NCI-H1436 (cell line): Measurements from ENCODE around the gene CYGB.
"Not testable (repeated sequence)": the region's sequence is repeated elsewhere in the genome, so short reads cannot be mapped to it uniquely, and the experiment has no call there.

Experiments used
- DNase-seq: peaks from one replicate; lab custom pipeline; 2025; lab: John Stamatoyannopoulos, UW

CYGB gene

DNA sequence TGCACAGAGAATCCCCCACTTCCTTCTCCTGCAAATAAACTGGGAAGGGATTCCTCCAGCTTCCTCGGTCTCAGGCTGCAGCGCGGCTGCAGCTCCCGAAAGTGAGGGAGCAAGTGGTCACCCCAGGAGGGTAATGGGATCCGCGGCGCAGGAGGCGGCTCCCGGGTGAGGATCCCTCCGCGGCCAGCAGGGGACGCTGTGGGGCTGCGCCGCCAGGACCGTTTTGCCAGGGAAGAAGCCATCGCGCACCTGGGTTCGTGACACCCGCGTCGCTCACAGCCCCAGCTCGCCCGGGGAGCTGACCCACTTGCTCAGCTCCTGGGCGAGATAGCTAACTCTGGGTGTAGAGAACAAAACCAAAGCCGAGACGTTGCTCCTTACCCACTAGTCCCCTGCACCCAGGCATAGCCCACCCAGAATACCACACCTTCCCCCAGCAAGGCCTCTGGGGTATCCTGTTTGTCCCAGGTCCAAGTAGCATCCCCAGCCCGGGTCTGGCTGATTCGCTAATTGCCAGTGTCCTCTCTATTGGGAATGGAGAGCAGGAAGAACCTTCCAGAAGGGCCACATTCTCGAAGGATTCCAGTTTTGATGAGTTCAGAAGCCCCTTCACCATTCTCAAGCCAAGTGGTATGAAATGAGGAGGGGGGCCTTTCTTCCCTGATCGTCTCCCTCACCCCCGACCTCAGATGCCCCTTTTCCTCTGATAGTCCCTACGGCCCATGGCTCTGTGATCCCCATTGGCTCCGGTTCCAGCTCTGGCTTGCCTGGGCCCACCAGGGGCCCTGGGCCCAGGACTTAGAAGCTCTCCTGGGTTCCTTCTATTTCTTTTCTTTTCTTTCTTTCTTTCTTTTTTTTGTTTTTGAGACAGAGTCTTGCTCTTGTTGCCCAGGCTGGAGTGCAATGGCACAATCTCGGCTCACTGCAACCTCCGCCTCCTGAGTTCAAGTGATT, 14.1 kb downstream of the CYGB start:
- peak; percentile 85 for DNase-seq

DNA sequence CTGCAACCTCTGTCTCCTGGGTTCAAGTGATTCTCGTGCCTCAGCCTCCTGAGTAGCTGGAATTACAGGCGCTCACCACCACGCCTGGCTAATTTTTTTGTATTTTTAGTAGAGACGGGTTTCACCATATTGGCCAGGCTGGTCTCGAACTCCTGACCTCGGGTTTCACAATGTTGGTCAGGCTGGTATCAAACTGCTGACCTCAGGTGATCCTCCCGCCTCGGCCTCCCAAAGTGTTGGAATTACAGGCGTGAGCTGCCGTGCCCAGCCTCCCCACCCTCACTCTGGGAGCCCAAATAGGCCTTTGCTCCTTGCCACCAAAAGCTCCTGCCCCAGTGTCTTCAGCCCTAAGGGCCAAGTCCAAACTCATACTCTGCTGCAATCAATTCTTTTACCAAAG, 15.8 kb downstream of the CYGB start:
- DNase-seq, result not testable (repeated sequence)

DNA sequence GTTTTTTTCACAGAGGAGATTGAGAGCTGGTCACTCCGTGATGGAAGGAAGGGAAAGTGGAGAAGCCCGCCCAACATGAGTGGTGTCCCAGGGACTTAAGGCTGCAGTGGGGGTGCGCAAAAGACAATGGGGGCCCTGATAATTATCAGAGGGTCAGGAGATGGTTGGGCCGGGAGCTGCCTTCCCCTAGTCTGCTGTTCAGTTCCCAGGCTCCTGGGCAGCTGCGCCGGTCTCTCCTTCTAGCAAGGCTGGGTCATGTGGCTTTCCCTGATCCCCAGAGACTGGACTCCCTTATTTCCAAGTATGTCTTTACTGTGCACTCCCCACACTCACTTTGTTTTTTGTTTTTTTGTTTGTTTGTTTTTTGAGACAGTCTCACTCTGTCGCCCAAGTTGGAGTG, 16.2 kb downstream of the CYGB start:
- DNase-seq, result no peak

DNA sequence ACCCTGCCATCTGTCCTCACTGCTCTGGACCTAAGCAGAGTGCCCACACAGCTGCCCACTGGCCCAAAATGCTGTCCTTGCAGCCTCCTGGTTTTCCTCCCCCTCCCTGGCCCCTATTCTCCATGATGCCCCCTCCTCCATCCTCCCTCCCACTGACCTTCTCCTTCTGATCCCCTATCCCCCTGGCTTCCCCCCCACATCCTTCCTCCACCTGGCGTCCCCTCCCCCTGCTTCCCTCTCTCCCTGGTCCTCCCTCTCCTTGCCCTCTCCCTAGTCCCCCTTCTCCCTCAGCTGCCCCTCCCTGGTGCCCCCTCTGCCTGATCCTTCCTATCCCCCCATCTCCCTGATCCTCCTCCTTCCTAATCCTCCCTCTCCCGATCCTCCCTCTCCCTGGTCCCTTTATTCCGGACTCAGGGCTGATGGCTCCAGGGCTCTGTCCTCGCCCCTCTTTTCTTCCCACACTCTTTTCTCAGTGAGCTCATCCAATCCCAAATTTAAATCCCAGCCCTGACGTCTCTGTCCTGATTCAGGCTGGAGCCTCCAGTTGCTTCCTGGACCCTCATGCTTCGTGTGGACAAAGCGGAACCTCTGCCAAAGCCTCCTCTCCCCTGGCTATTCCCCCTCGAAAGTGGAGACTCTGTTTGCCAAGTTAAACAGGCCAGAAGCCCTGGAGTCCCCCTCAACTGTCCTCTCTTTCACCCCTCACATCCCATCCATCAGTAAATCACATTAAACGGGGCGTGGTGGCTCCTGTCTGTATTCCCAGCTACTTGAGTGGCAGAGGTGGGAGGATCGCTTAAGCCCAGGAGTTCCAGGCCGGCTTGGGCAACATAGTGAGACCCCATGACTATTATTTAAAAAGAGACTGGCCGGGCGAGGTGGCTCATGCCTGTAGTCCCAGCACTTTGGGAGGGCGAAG, 18.2 kb downstream of the CYGB start:
- DNase-seq, result no peak

DNA sequence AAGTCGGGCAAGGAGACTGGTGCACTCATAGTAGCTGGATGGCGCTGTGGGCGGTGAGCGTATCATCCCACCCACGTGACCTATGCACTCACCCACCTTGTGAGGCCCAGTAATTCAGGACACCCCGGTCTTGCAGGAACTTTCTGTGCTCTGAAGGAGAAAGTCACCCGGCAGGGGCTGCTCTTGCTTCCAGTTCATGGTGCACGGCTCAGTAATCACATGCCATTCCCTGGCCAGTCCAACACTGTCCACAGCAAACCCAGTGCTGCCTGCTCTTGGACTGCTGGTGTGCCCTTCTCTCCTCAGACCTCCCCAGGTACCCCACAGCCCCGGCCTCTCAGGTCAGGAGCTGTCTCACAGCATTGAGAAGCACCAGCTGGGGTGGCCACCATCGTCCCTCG, 19.9 kb downstream of the CYGB start:
- no peak for DNase-seq

DNA sequence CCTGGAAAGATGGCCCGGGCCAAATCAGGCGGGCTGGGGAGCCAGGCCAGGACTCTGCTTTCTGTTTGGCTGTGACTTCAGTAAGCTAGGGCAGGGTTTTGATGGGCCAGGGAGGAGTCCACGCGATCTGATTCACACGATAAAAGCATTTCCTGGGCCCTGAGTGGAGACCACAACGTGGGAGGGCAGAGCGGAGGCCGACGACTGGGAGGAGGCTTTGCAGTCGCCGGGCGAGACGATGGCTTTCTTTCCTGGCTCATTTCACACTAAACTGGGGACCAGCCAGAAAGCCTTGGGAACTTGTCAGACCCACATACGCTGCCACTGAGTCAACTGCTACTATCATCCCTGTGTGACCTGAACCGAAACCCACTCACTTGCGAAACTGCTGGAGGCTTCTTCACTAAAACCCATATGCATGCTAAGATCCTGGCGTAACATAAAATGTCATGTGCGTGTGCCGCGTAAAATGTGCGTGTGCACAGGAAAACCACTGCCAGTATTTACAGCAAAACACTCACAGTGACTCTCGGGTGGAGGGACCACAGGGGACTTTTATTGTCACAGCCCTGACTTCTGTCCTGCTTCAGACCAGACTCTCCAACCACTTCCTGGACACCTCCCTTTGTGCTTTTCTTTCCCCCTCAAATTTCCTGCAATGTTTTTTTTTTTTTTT, 22.1 kb downstream of the CYGB start:
- DNase-seq, result no peak

DNA sequence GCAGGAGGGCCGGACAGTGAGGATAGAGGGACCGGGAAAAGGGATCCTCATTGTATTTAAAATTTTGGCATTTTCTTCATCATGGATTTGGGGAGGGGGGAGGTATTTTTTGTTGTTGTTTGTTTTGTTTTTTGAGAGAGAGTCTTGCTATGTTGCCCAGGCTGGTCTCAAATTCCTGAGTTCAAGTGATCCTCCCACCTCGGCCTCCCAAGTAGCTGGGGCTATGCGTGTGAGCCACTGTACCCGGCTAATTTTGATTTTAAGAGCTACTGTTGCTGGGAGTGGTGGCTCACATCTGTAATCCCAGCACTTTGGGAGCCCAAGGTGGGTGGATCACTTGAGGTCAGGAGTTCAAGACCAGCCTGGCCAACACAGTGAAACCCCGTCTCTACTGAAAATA, 23.2 kb downstream of the CYGB start:
- not testable (repeated sequence) for DNase-seq

DNA sequence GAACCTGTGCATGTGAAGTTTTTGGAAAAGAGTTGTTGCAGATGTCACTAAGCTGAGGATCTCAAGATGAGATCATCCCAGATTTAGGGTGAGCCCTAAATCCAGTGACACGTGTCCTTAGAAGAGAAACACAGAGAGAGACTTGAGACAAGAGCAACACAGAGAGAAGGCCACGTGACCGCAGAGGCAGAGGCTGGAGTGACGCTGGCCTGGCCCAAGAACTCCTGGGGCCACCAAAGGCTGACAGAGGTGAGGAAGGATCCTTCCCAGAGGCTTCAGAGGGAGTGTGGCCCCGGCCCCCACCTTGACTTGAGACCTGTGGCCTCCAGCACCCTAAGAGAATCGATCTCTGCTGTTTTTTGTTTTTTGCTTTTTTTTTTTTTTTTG, 24.2 kb downstream of the CYGB start:
- no peak for DNase-seq

DNA sequence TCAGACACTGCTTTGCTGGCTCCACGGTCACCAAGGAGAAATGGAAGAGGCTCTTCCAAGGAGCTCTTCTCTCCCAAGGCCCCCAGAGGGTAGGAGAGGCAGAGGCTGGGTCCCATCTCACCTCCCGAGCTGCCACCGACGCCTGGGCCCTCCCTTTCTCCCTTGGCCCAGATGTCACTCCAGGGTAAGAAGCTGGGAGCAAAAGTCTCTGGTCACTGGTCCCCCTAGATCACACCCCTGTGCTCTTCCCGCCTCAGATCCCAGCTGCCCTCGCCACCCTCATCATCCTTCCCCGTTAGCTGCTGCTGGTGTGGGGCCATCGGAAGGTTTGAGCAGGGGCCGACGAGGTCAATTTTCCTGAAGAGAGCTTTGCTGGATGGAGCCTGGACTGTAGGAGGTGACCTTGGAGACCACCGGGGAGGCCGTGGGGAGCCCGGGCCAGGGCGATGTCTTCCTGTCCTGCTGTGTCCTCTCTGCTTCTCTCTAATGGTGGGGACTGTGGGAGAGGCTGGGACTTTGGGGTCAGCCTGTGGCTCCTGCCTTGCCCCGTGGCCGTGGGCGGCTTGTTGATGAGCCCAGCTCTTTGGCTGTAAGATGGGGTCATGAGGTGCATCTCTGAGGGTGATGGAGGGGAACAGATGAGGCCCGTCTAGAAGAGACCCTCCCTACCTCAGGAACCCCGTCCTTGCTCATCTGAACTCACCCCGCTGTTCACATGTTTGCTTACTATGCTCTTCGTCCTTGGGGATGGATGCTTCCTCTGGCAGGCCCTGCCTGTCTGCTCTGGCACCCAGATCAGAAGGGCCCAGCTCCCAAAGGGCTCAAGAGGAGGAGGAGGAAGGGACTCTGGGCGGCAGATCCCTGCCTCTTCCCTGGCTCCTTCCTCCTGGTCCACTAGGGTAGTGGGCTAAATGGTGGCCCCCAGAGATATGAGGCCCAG, 24.9 kb downstream of the CYGB start:
- DNase-seq, result no peak

DNA sequence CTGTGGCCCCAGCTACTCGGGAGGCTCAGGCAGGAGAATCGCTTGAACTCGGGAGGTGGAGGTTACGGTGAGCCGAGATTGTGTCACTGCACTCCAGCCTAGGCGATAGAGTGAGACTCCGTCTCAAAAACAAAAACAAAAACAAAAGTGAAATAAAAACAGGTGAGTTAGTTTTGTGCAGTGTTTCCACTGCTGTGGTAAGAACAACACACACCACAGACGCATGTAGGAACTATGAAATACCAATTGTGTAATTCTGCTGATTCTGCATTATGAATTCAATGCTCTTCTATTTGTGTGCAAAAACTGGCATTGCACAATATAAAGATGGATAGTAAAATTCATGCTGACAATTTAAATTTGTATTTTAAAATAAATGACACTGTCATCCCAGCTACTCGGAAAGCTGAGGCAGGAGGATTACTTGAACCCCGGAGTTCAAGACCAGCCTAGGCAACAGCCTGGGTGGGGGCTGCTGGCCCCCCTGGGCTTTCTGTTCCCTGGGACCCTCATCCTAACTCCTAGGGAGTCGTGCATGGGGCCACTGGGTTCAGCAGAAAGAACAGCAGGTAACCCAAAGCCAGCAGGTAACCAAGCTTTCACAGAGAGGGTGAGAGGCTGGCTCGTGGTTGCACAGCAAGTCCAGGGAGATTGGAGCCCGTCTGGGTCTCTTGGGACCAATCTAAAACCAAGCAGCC, 25.7 kb downstream of the CYGB start:
- no peak for DNase-seq

DNA sequence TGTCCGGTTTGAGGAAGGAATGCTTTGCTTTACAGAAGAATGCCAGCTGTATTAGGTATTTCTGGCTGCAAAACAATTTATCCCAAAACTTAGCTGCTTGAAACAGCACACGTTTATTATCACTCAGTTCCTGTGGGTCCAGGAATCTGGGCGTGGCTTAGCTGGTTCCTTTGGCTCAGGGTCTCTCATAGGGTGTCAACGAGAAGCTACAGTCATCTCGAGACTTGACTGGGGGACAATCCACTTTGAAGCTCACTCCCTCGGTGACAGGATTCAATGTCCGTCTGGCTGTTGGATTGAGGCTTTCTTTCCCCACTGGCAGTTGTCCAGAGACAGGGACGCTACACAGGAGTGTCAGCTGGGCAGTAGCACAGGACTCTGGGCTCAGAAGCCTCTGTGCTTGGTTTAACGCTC, 26.7 kb downstream of the CYGB start:
- no peak for DNase-seq

DNA sequence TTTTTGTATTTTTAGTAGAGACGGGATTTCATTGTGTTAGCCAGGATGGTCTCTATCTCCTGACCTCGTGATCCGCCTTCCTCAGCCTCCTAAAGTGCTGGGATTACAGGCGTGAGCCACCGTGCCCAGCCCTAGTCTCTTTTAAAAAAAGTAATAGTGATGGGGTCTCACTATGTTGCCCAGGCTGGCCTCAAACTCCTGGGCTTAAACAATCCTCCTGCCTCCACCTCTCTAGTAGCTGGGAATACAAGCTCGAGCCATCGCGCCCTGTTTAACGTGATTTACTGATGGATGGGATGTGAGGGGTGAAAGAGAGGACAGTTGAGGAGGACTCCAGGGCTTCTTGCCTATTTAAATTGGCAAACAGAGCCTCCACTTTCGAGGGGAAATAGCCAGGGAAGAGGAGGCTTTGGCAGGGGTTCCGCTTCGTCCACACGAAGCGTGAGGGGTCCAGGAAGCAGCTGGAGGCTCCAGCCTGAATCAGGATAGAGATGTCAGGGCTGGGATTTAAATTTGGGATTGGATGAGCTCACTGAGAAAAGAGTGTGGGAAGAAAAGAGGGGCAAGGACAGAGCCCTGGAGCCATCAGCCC, 28.9 kb downstream of the CYGB start:
- not testable (repeated sequence) for DNase-seq

DNA sequence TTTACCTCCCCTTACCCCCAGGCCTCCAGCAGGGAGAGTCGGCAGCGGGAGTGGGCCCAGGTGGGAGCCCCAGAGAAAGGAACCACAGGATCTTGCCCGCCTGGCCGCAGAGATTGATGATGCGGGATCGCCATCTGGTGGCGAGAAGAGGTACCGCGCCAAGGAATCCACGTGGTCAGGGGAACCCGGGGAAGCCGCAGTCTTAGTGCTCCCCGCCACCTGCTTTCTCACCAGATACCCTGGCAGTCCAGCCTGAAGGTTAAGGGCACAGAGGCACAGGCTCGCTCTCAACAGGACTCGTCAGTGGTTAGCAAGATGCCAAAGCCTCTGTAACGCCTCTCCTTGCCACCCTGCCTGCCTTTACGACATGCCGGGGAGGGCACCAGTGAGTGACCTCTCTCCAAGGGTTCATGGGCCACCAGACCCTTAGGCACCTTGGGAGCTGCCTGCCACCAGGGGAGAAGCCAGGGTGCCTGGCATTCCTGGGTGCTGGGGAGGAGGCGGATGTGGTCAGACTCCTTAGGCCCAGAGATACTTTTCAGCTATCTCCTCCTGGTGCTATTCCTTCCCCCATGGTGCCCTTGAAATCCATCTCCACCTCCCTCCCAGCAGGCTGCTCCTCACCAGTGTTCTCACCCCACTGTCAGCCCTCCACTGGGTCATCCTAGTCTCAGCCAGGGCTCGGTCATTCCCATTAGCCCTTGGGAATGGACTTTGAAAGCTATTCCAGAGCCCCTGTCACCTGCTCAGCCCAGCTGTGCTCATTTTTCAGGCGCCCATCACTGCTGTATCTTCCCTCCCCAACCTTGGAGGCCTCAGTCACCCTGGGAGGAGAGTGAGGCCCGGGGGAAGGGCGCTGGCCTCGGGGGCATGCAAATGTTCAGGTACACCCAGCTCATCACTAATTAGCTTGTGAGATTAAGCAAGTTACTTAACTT, 30.8 kb downstream of the CYGB start:
- DNase-seq, result peak; percentile 76

DNA sequence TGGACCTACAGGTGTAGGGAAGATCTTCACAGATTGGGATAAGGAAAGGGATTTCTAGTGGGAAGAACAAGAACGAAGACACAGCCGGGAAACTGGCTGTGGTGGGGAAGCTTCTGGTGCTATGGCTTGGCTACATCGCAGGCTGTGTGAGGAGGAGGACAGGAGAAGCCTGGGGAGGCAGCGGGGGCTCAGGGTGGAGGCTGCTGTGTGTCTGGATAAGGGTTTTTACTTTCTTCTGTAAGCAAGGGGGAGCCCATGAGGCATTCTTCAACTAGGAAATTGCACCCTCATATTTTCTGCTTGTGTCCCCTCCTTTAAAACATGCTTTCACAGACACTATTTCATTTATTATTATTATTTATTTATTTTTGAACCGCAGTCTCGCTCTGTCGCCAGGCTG, 33.4 kb downstream of the CYGB start:
- DNase-seq, result no peak

DNA sequence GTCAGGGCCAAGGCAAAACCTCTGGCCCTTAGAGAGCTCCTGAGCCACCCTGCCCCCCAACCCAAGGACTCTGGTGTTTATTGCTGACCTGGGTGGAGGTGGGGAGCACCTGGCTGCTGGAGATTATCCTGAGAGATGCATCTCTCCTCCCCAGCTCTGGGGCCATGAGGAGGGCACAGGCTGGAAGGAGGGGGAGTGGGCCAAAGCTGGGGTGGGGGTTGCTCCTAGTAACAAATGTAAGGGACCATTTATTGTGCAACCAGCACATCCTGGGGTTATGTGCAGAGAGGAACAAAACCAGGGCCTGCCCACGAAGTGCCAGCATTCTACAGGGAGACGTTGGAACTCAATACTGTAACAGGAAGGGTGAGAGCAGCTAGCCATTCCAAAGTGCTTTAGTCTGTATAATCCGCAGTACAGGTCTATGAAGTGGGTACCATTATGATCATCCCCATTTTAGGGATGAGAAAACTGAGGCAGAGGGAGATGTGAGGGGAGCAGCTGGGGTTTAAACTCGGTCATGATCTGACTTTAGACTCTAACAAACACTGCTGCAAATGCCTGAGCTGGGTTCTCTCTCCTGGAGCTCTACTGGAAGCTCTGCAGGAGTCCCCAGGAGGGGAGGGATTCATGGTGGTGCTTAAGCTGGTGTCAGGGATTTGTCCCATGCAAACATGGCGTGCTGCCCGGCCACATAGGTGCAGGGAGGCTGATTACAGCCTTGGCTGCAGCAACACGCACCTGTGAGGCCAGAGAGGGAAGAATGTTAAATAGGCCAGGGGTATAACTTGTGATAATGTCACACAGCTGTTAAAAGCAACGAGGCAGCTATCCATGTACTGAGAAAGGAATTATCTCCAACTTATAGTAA, 34.9 kb downstream of the CYGB start:
- DNase-seq, result no peak

DNA sequence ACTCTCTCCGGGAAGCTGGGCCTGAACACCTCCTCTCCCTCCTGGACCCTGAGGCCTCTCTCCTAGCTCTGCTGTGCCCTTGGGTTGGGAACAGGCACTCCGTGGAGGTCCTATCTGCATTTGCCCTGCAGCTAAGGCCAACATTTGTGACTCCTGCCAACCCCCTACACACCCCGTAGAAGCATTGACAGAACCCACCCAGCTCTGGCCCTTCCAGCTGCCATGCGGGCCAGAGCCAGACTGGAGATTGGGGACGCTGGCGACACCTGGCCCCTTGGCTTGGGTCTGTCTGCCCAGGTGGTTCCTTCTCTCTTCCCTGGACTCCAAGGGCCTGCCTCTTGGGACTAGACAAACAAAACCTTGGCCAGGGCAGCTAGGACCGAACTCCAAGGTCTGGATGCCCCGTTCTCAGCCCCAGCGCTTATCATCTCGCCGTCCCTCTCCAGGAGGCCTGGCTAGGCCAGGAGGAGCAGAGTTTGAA, 35.6 kb downstream of the CYGB start:
- DNase-seq, result no peak

DNA sequence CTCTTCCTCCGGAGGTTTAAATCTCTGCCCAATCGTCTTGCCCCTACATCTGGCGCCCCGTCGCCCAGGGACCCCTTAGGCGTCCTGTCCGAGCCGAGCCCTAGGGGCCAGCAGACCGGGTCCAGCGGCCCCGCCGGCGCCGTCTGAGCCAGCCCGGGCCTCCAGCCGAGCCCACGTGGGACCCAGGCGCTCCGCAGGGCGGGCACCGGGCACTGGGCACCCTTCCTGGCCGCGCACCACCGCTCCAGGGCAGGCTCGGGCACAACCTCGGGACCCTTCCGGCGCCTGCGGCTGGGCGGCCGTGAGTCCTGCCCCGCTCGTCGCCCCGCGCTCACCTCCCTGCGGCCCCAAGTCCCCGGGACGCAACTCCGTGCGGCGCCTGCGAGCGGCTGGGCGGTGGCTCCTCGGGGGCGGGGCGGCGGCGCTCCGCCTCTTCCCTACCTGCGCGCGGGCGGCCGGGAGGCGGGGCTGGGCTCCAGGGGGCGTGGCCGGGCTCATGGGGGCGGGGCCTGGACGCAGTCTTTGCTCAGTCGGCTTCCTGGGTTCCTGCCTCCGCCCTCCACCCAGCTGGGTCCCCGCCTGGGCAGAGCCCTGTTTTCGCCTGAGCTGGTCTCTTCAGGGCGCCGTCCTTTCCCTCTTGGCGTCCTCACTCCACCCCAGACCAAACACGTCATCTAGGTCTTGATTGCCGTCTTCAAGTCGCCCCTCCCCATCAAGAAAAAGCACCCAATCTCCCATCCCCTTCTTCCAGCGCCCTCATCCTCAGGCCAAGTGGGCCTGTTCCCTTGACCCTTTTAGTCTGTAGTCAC, 36.3 kb downstream of the CYGB start, which contains the start of gene RHBDF2:
TSS of gene RHBDF2 (minus strand) at position 406 of the 809 bp plus-strand sequence. CDS start 19,899 bp downstream, outside the sequence.
- DNase-seq, result peak; percentile 83
